ENCODE results near the gene ARL16.
A peak's percentile ranks its signal among the peaks of the same experiment; 100 is the strongest.

ARL16 gene

DNA sequence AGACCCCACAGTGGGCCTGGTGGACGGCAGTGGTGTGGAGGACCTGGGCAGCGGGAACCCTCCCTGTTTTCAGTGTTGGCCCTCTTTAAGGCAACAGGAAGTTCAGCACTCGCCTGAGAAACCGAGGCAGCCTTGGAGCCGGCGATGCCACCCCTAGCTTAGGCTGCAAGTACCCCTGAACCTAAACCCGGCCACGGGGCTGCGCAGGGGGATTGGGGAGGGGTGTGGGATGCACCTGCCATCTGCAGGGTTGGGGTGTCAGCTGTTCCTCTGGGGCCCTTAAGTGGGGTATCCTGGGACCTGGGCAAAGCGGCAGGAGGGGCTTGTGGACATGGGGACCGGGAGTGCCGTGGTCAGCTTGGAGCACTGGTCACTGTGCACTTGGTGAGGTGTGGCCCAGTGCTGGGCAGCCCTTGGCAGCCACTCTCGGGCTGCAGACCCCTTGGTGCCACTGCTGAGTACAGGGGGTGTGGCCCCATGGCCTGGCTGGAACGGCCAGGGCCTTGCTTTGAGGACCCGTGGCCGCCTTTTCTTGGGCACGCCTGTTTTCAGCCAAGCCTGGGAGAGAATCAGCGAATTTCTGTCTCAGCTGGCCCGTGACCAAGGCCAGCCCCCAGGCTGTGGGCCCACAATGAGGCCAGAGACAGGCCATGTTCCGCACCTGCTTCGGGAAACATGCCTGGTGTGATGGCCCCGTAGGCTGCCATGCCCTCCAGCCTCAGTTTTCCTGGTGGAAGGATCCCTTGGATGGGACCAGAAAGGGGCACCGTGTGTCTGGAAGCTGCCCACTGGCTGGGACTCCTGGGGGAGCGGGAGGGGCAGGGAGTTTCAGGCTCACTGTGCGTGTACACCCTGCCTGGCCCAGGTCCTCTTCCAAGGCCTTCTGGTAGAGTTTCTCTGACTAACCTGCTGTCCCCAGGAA lies 24.4 kb upstream of the ARL16 start:
- peaks cover 4% of the 10 kb centered on the region for H3K4me1 ChIP-seq (ENCODE audit: insufficient read depth, poor library complexity, severe bottlenecking)
- H3K27ac ChIP-seq (ENCODE audit: poor library complexity, severe bottlenecking): no peak overlapping the region
- peaks cover 29% of the 10 kb centered on the region for H3K36me3 ChIP-seq (ENCODE audit: low read depth)
- ATAC-seq (ENCODE audit: low read depth) (no peak), DNase-seq (ENCODE audit: low spot score) (no peak)
- TF ChIP-seq CTCF (IDR thresholded peaks at IDR 0.05; ENCODE audit: poor library complexity, severe bottlenecking): no peak
- no peaks in the 10 kb centered on the region for H3K27me3 ChIP-seq (ENCODE audit: insufficient read depth, poor library complexity, severe bottlenecking)
- no peaks in the 10 kb centered on the region for H3K9me3 ChIP-seq (ENCODE audit: severe bottlenecking)
- H3K4me3 ChIP-seq (ENCODE audit: severe bottlenecking): no peak overlapping the region

DNA sequence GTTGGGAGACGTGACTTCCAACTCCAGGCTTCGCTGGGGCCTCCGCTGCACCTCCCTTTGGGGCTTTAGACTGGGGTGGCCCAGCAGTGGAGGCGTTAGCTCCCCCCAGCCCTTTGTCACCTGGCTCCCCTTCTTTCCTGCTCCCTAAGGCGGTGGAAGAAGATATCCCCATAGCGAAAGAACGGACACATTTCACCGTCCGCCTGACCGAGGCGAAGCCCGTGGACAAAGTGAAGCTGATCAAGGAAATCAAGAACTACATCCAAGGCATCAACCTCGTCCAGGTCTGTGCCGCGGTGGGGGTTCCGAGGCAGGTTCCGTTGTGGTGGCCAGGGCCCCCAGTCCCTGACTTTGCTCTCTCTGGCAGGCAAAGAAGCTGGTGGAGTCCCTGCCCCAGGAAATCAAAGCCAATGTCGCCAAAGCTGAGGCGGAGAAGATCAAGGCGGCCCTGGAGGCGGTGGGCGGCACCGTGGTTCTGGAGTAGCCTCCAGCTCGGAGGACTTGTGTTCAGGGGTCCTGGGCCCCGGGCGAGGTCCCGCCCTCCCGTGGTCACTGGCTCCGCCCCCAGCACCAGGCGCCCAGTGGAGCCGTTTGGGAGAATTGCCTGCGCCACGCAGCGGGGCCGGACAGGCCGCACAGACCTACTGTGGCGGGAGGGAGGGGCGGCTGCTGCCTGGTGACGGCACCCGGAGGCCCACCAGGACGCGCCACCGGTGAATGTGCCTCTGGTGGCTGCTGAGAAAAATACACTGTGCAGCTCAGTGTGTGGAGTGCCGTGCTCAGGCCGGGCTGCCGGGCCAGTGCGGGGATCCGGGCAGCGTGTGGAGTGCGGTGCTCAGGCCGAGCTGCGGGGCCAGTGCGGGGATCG lies 23.4 kb upstream of the ARL16 start:
- no peak for DNase-seq (ENCODE audit: low spot score)
- Histone ChIP-seq H3K4me3 (ENCODE audit: severe bottlenecking) (no peak overlapping the region), H3K9me3 (ENCODE audit: severe bottlenecking) (no peaks in the 10 kb centered on the region), H3K27me3 (ENCODE audit: insufficient read depth, poor library complexity, severe bottlenecking) (no peaks in the 10 kb centered on the region), H3K36me3 (ENCODE audit: low read depth) (peaks cover 33% of the 10 kb centered on the region), H3K27ac (ENCODE audit: poor library complexity, severe bottlenecking) (no peak overlapping the region), H3K4me1 (ENCODE audit: insufficient read depth, poor library complexity, severe bottlenecking) (peaks cover 6% of the 10 kb centered on the region)
- TF ChIP-seq CTCF (IDR thresholded peaks at IDR 0.05; ENCODE audit: poor library complexity, severe bottlenecking): no peak
- no peak for ATAC-seq (ENCODE audit: low read depth)

DNA sequence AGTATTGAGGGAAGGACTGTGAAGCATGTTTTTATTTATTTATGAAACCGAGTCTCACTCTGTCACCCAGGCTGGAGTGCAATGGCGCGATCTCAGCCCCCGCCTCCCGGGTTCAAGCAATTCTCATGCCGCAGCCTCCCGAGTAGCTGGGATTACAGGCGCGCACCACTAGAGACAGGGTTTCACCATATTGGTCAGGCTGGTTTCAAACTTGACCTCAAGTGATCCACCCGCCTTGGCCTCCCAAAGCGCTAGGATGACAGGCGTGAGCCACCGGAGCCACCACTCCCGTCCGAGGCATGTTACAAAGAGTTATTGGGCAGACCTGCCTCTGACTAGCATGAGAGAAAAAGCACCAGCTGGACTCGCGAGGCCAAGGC lies 22.6 kb upstream of the ARL16 start:
- Histone ChIP-seq H3K9me3 (ENCODE audit: severe bottlenecking) (no peaks in the 10 kb centered on the region), H3K27ac (ENCODE audit: poor library complexity, severe bottlenecking) (no peak overlapping the region), H3K4me1 (ENCODE audit: insufficient read depth, poor library complexity, severe bottlenecking) (peaks cover 10% of the 10 kb centered on the region), H3K36me3 (ENCODE audit: low read depth) (peaks cover 40% of the 10 kb centered on the region), H3K4me3 (ENCODE audit: severe bottlenecking) (no peak overlapping the region), H3K27me3 (ENCODE audit: insufficient read depth, poor library complexity, severe bottlenecking) (no peaks in the 10 kb centered on the region)
- TF ChIP-seq CTCF (IDR thresholded peaks at IDR 0.05; ENCODE audit: poor library complexity, severe bottlenecking): no peak
- ATAC-seq (ENCODE audit: low read depth): no peak
- DNase-seq (ENCODE audit: low spot score): no peak

DNA sequence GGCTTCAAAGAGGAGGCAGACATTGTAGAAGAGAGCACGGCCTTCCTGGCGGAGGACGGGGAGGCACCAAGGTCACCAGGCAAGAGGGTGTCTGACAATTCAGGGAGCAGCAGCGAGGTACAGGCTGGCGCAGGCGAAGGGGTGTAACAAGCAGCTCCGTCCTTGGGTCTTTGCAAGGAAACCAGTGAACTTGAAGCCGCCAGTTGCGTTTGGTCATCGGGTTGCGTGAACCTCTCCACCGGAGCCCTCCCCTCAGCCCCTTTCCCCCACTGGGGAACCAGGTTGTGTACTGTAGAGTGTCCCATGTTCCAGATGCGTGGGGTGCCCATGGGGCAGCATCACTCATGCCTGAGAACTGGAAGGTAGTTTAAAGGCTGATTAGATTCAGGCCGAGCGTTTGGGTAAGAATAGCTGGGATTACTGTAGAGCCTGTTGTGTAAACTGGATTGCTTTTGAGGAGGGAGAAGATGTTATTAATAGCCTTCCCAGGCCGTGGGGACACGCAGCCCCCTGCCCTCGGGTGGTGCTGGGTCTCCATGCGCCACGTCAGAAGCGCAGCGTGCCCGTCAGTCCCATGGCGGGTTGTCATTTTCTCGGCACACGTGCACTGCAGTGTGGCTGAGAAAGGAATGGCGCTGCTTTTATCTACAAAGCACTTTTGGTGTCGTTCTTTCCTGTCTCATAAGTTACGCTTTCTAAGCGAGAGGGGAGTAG lies 22.1 kb upstream of the ARL16 start:
- TF ChIP-seq CTCF (IDR thresholded peaks at IDR 0.05; ENCODE audit: poor library complexity, severe bottlenecking): no peak
- Histone ChIP-seq H3K9me3 (ENCODE audit: severe bottlenecking) (no peaks in the 10 kb centered on the region), H3K4me1 (ENCODE audit: insufficient read depth, poor library complexity, severe bottlenecking) (peaks cover 7% of the 10 kb centered on the region), H3K27ac (ENCODE audit: poor library complexity, severe bottlenecking) (no peak overlapping the region), H3K27me3 (ENCODE audit: insufficient read depth, poor library complexity, severe bottlenecking) (no peaks in the 10 kb centered on the region), H3K4me3 (ENCODE audit: severe bottlenecking) (no peak overlapping the region), H3K36me3 (ENCODE audit: low read depth) (peaks cover 46% of the 10 kb centered on the region)
- ATAC-seq (ENCODE audit: low read depth) (no peak), DNase-seq (ENCODE audit: low spot score) (peak; percentile 60)
